ENCODE measurements around the gene OR51A4. TPM values are rescaled to one million over a fixed set of nuclear protein-coding genes. Genes with fewer than 3 reads are reported as not detected.

Gene OR51A4
- total RNA-seq, 1 donor from 2014 or later, result not detected

Other genes with a start within 250 kb of the OR51A4 start
- under 0.01 TPM for gene OR51E2, start 249.8 kb downstream of the OR51A4 start, total RNA-seq
- gene MMP26, start 242.8 kb downstream of the OR51A4 start, total RNA-seq, result not detected
- gene OR51F1, start 177.7 kb downstream of the OR51A4 start, total RNA-seq, result not detected
- gene OR52R1, start 143.2 kb downstream of the OR51A4 start, total RNA-seq, result not detected
- gene OR51F2, start 126.3 kb downstream of the OR51A4 start, total RNA-seq, result not detected
- not detected for gene OR51S1, start 98.4 kb downstream of the OR51A4 start, total RNA-seq
- gene OR51T1, start 65.7 kb downstream of the OR51A4 start, total RNA-seq, result not detected
- not detected for gene OR51A7, start 43.8 kb downstream of the OR51A4 start, total RNA-seq
- gene OR51G2, start 28.3 kb downstream of the OR51A4 start, total RNA-seq, result not detected
- not detected for gene OR51G1, start 23.3 kb downstream of the OR51A4 start, total RNA-seq
- not detected for gene OR51A2, start 8.1 kb upstream of the OR51A4 start, total RNA-seq
- gene OR51L1, start 47.2 kb upstream of the OR51A4 start, total RNA-seq, result not detected
- gene OR52J3, start 98.9 kb upstream of the OR51A4 start, total RNA-seq, result not detected
- not detected for gene OR52E2, start 112.0 kb upstream of the OR51A4 start, total RNA-seq
- not detected for gene OR52E1, start 122.0 kb upstream of the OR51A4 start, total RNA-seq
- gene OR52A5, start 190.8 kb upstream of the OR51A4 start, total RNA-seq, result not detected
- gene OR52A1, start 207.2 kb upstream of the OR51A4 start, total RNA-seq, result under 0.01 TPM